ENCODE data around the gene RPP14.
A peak's percentile ranks its signal among the peaks of the same experiment; 100 is the strongest.

RPP14 gene

GRCh38 chr3:58292866-58293265 is 13.2 kb upstream of the RPP14 start:
- no peak for DNase-seq

- DNase-seq = no peak
Observed at GRCh38 chr3:58293516-58293915, 12.5 kb upstream of the RPP14 start.

GRCh38 chr3:58296269-58296668 is 9.8 kb upstream of the RPP14 start:
- DNase-seq = no peak

GRCh38 chr3:58296843-58297242 is 9.2 kb upstream of the RPP14 start:
- DNase-seq = no peak

- DNase-seq = no peak
Observed at GRCh38 chr3:58298190-58298589, 7.9 kb upstream of the RPP14 start.

GRCh38 chr3:58299075-58299474 is 7.0 kb upstream of the RPP14 start:
- no peak for DNase-seq

GRCh38 chr3:58299839-58300516 is 6.1 kb upstream of the RPP14 start:
- no peak for DNase-seq

GRCh38 chr3:58307639-58308215 is 1.7 kb downstream of the RPP14 start:
- peak; percentile 52 for DNase-seq

- no peak for DNase-seq
Observed at GRCh38 chr3:58308728-58309127, 2.7 kb downstream of the RPP14 start.

- DNase-seq = no peak
Observed at GRCh38 chr3:58317811-58318210, 11.8 kb downstream of the RPP14 start.

GRCh38 chr3:58321791-58322190 is 15.7 kb downstream of the RPP14 start:
- no peak for DNase-seq

- DNase-seq = no peak
Observed at GRCh38 chr3:58322793-58323192, 16.7 kb downstream of the RPP14 start.

- peak; percentile 18 for DNase-seq
Observed at GRCh38 chr3:58323529-58324390, 17.7 kb downstream of the RPP14 start.

GRCh38 chr3:58324391-58325390 is 18.6 kb downstream of the RPP14 start:
- DNase-seq = no peak

GRCh38 chr3:58325525-58325992 is 19.5 kb downstream of the RPP14 start:
- no peak for DNase-seq

- no peak for DNase-seq
Observed at GRCh38 chr3:58326267-58326900, 20.3 kb downstream of the RPP14 start.

GRCh38 chr3:58329150-58329921 is 23.3 kb downstream of the RPP14 start:
- no peak for DNase-seq

- no peak for DNase-seq
Observed at GRCh38 chr3:58329922-58330413, 23.9 kb downstream of the RPP14 start.

- DNase-seq = no peak
Observed at GRCh38 chr3:58331593-58332152, 25.6 kb downstream of the RPP14 start.

- peak; percentile 85 for DNase-seq
Observed at GRCh38 chr3:58332575-58333188, 26.6 kb downstream of the RPP14 start, which contains the start of gene PXK. PXK (plus strand) TSS chr3:58332892; CDS start chr3:58332989, 97 bp downstream.
